GM12872 (cell line): Measurements from ENCODE around the gene SYK.

Source experiments
- CTCF ChIP-seq: IDR thresholded peaks from 3 replicates; pipeline ENCODE4 v1.5.1; 2011; ENCODE audit warnings: low read depth, mild to moderate bottlenecking, low read length, moderate library complexity; ENCODE audit not compliant: insufficient read depth

SYK gene

GRCh38 chr9:90840696-90841095 lies 39.1 kb downstream of the SYK start:
- no peak for TF ChIP-seq CTCF

- TF ChIP-seq CTCF = no peak
These were observed 39.6 kb downstream of the SYK start for GRCh38 chr9:90841213-90841612.

- TF ChIP-seq CTCF = no peak
These were observed 40.0 kb downstream of the SYK start for GRCh38 chr9:90841615-90842014.

- no peak for TF ChIP-seq CTCF
These were observed 40.7 kb downstream of the SYK start for GRCh38 chr9:90842176-90842777.

GRCh38 chr9:90842996-90843395 lies 41.4 kb downstream of the SYK start:
- no peak for TF ChIP-seq CTCF

- TF ChIP-seq CTCF = no peak
These were observed 41.9 kb downstream of the SYK start for GRCh38 chr9:90843525-90843924.

GRCh38 chr9:90844326-90844725 lies 42.7 kb downstream of the SYK start:
- no peak for TF ChIP-seq CTCF

- no peak for TF ChIP-seq CTCF
These were observed 45.3 kb downstream of the SYK start for GRCh38 chr9:90846770-90847419.
